GM12892 (cell line): Measurements from ENCODE around the gene TROAP.

ENCODE experiments used
- POLR2A ChIP-seq: IDR thresholded peaks from 2 replicates; pipeline ENCODE4 v1.6.1; 2011; ENCODE audit warnings: low read depth, low read length, control low read depth
- POLR2AphosphoS5 ChIP-seq: IDR thresholded peaks from 2 replicates; pipeline ENCODE4 v1.6.1; 2011; ENCODE audit warnings: low read depth, low read length, control low read depth
- TAF1 ChIP-seq: IDR thresholded peaks from 2 replicates; pipeline ENCODE4 v1.6.1; 2011; ENCODE audit warnings: low read depth, mild to moderate bottlenecking, control low read depth, low read length, borderline replicate concordance

DNA sequence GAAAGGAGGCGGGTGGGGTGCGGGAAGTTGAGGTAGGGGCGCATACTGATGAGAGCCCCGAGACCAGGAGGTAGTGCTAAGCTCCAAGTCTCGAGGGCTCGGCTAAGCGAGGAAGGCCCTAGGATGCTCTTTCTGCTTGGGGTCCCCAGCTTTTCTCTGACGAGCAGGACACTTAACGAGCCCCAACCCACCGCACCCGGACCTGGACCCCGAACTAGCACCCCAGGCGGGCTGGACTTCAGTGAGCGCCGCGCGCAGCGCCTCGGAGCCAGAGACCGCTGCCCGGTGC is 18.7 kb downstream of the TROAP start:
- TF ChIP-seq POLR2AphosphoS5, result no peak
- no peak for TF ChIP-seq POLR2A
- no peak for TF ChIP-seq TAF1
